ENCODE data around the gene HMCN1. TPM values are rescaled to one million over a fixed set of nuclear protein-coding genes. Genes with fewer than 3 reads are reported as not detected.
A peak's percentile ranks its signal among the peaks of the same experiment; 100 is the strongest.

The HMCN1 gene
- total RNA-seq, 2 donors from 2014 or later: 6.5 to 7.4 TPM

- Histone ChIP-seq H3K9ac (ENCODE audit: extremely low read depth, low read length, poor library complexity, severe bottlenecking) (no peak overlapping the region), H3K27ac (ENCODE audit: low read depth, low read length) (no peak overlapping the region), H3K27me3 (ENCODE audit: control insufficient read depth, insufficient read depth, low read length, poor library complexity, severe bottlenecking) (no peaks in the 10 kb centered on the region), H3K4me1 (ENCODE audit: control insufficient read depth, insufficient read depth, low read length) (no peaks in the 10 kb centered on the region), H3K36me3 (ENCODE audit: control insufficient read depth, insufficient read depth, low read length) (no peaks in the 10 kb centered on the region), H3K4me3 (ENCODE audit: low read length) (no peak overlapping the region), H3K9me3 (ENCODE audit: control insufficient read depth, low read length) (no peaks in the 10 kb centered on the region)
- no peak for DNase-seq
- WGBS, 2 experiments (ENCODE audit: insufficient coverage in 1 of 2, insufficient read length in 1 of 2): 94 to 95% methylated on average over 3 of the region's 3 CpGs
- no peaks in the 10 kb centered on the region for H3K27me3 Mint-ChIP-seq (ENCODE audit: insufficient read depth)
- TF ChIP-seq CTCF (conservative IDR thresholded peaks at IDR 0.05): no peak
- H3K27ac Mint-ChIP-seq: no peak overlapping the region
- H3K9me3 Mint-ChIP-seq: no peaks in the 10 kb centered on the region
- H3K4me3 Mint-ChIP-seq: no peak overlapping the region
- H3K36me3 Mint-ChIP-seq (ENCODE audit: low read depth): no peaks in the 10 kb centered on the region
- H3K4me1 Mint-ChIP-seq: peaks cover 17% of the 10 kb centered on the region
These were observed 231.7 kb downstream of the HMCN1 start for GRCh38 chr1:185965870-185966269.

- Histone ChIP-seq H3K27ac (ENCODE audit: low read depth, low read length) (no peak overlapping the region), H3K27me3 (ENCODE audit: control insufficient read depth, insufficient read depth, low read length, poor library complexity, severe bottlenecking) (no peaks in the 10 kb centered on the region), H3K36me3 (ENCODE audit: control insufficient read depth, insufficient read depth, low read length) (no peaks in the 10 kb centered on the region), H3K9ac (ENCODE audit: extremely low read depth, low read length, poor library complexity, severe bottlenecking) (no peak overlapping the region), H3K4me3 (ENCODE audit: low read length) (no peak overlapping the region), H3K9me3 (ENCODE audit: control insufficient read depth, low read length) (no peaks in the 10 kb centered on the region), H3K4me1 (ENCODE audit: control insufficient read depth, insufficient read depth, low read length) (no peaks in the 10 kb centered on the region)
- H3K9me3 Mint-ChIP-seq: no peaks in the 10 kb centered on the region
- 88 to 100% methylated on average over 2 of the region's 2 CpGs for WGBS, 2 experiments (ENCODE audit: insufficient coverage in 1 of 2, insufficient read length in 1 of 2)
- H3K36me3 Mint-ChIP-seq (ENCODE audit: low read depth): no peaks in the 10 kb centered on the region
- no peak overlapping the region for H3K27ac Mint-ChIP-seq
- H3K4me3 Mint-ChIP-seq: no peak overlapping the region
- TF ChIP-seq CTCF (conservative IDR thresholded peaks at IDR 0.05): no peak
- H3K4me1 Mint-ChIP-seq: peaks cover 14% of the 10 kb centered on the region
- H3K27me3 Mint-ChIP-seq (ENCODE audit: insufficient read depth): no peaks in the 10 kb centered on the region
- DNase-seq: no peak
These were observed 232.3 kb downstream of the HMCN1 start for GRCh38 chr1:185966471-185966870.

GRCh38 chr1:185969028-185969427, 234.8 kb downstream of the HMCN1 start:
- WGBS, 2 experiments (ENCODE audit: insufficient coverage in 1 of 2, insufficient read length in 1 of 2): 86 to 100% methylated on average over 1 to 4 of the region's 4 CpGs
- Histone ChIP-seq H3K4me1 (ENCODE audit: control insufficient read depth, insufficient read depth, low read length) (no peaks in the 10 kb centered on the region), H3K36me3 (ENCODE audit: control insufficient read depth, insufficient read depth, low read length) (no peaks in the 10 kb centered on the region), H3K27me3 (ENCODE audit: control insufficient read depth, insufficient read depth, low read length, poor library complexity, severe bottlenecking) (no peaks in the 10 kb centered on the region), H3K4me3 (ENCODE audit: low read length) (no peak overlapping the region), H3K27ac (ENCODE audit: low read depth, low read length) (no peak overlapping the region), H3K9ac (ENCODE audit: extremely low read depth, low read length, poor library complexity, severe bottlenecking) (no peak overlapping the region), H3K9me3 (ENCODE audit: control insufficient read depth, low read length) (no peaks in the 10 kb centered on the region)
- DNase-seq: no peak
- Mint-ChIP-seq H3K27ac (peak overlapping the region; percentile 12), H3K4me1 (peaks cover 10% of the 10 kb centered on the region), H3K9me3 (no peaks in the 10 kb centered on the region), H3K27me3 (ENCODE audit: insufficient read depth) (no peaks in the 10 kb centered on the region), H3K36me3 (ENCODE audit: low read depth) (no peaks in the 10 kb centered on the region), H3K4me3 (no peak overlapping the region)
- no peak for TF ChIP-seq CTCF (conservative IDR thresholded peaks at IDR 0.05)

Data from endodermal cell (in vitro differentiated cells).